ENCODE measurements around the gene SBK3.

SBK3 gene

GRCh38 chr19:55546011-55546410, 668 bp upstream of the SBK3 start:
- Histone ChIP-seq H3K9me3 (replicated peaks; ENCODE audit: insufficient read depth, low read length) (no peaks in the 10 kb centered on the region), H4K20me1 (ENCODE audit: insufficient read depth, low read length) (no peaks in the 10 kb centered on the region), H3K4me3 (ENCODE audit: low read length) (no peak overlapping the region), H3K27ac (ENCODE audit: low read length) (no peak overlapping the region), H3K79me2 (ENCODE audit: low read length) (no peaks in the 10 kb centered on the region), H3K9ac (ENCODE audit: low read length) (no peak overlapping the region), H3K4me1 (ENCODE audit: low read length) (no peaks in the 10 kb centered on the region), H3K36me3 (replicated peaks; ENCODE audit: insufficient read depth, low read length) (no peaks in the 10 kb centered on the region), H3K27me3 (replicated peaks; ENCODE audit: insufficient read depth, low read length) (peaks cover 89% of the 10 kb centered on the region), H3F3A (ENCODE audit: insufficient read depth, low read length) (no peaks in the 10 kb centered on the region), H3K9me2 (replicated peaks; ENCODE audit: insufficient read depth, low read length) (no peaks in the 10 kb centered on the region), H2AFZ (ENCODE audit: low read length) (no peak overlapping the region), H3K4me2 (ENCODE audit: low read depth, low read length) (no peak overlapping the region)
- no peak for DNase-seq
- TF ChIP-seq CTCF (IDR thresholded peaks at IDR 0.05; ENCODE audit: low read length), result no peak
- no peak for TF ChIP-seq EZH2phosphoT487 (IDR thresholded peaks at IDR 0.05; ENCODE audit: low read length)
- no peak for TF ChIP-seq EZH2 (optimal IDR thresholded peaks at IDR 0.05; ENCODE audit: low read depth, low read length)

GRCh38 chr19:55544776-55545439, 435 bp downstream of the SBK3 start:
- TF ChIP-seq EZH2 (optimal IDR thresholded peaks at IDR 0.05; ENCODE audit: low read depth, low read length), result no peak
- no peak for TF ChIP-seq CTCF (IDR thresholded peaks at IDR 0.05; ENCODE audit: low read length)
- no peak for TF ChIP-seq EZH2phosphoT487 (IDR thresholded peaks at IDR 0.05; ENCODE audit: low read length)
- H3K36me3 ChIP-seq (replicated peaks; ENCODE audit: insufficient read depth, low read length), result no peaks in the 10 kb centered on the region
- H3K4me3 ChIP-seq (ENCODE audit: low read length), result no peak overlapping the region
- no peaks in the 10 kb centered on the region for H3K4me1 ChIP-seq (ENCODE audit: low read length)
- H3K4me2 ChIP-seq (ENCODE audit: low read depth, low read length), result no peak overlapping the region
- H3K9me2 ChIP-seq (replicated peaks; ENCODE audit: insufficient read depth, low read length), result no peaks in the 10 kb centered on the region
- H3K79me2 ChIP-seq (ENCODE audit: low read length), result no peaks in the 10 kb centered on the region
- H3K27me3 ChIP-seq (replicated peaks; ENCODE audit: insufficient read depth, low read length), result peaks cover 86% of the 10 kb centered on the region
- H3F3A ChIP-seq (ENCODE audit: insufficient read depth, low read length), result no peaks in the 10 kb centered on the region
- no peaks in the 10 kb centered on the region for H4K20me1 ChIP-seq (ENCODE audit: insufficient read depth, low read length)
- H3K9ac ChIP-seq (ENCODE audit: low read length), result no peak overlapping the region
- H3K27ac ChIP-seq (ENCODE audit: low read length), result no peak overlapping the region
- no peaks in the 10 kb centered on the region for H3K9me3 ChIP-seq (replicated peaks; ENCODE audit: insufficient read depth, low read length)
- H2AFZ ChIP-seq (ENCODE audit: low read length), result no peak overlapping the region
- DNase-seq, result no peak

DNA sequence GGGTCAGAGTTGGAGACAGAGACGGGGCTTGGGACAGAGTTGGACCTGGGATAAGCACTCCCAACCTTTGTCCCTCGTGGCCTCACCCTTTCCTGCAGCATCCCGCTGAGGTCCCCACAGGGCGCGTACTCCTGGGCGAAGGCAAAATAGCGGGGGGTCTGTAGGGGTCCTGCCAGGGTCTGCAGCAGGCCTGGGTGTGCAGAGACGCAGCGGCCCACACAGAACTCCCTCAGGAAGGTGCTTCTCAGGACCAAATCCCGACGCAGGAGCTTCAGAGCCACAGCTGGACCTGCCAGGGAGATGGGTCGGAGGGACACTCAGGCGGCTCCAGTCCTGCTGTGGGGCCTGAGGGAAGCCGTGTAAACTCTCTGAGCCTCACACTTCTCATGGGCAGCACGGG, 1.3 kb downstream of the SBK3 start:
- Histone ChIP-seq H3K27ac (ENCODE audit: low read length) (no peak overlapping the region), H3K4me2 (ENCODE audit: low read depth, low read length) (no peak overlapping the region), H4K20me1 (ENCODE audit: insufficient read depth, low read length) (no peaks in the 10 kb centered on the region), H3K9me2 (replicated peaks; ENCODE audit: insufficient read depth, low read length) (no peaks in the 10 kb centered on the region), H3K79me2 (ENCODE audit: low read length) (no peaks in the 10 kb centered on the region), H3K27me3 (replicated peaks; ENCODE audit: insufficient read depth, low read length) (peaks cover 86% of the 10 kb centered on the region), H3K9ac (ENCODE audit: low read length) (no peak overlapping the region), H2AFZ (ENCODE audit: low read length) (no peak overlapping the region), H3K36me3 (replicated peaks; ENCODE audit: insufficient read depth, low read length) (no peaks in the 10 kb centered on the region), H3K4me1 (ENCODE audit: low read length) (no peaks in the 10 kb centered on the region), H3K4me3 (ENCODE audit: low read length) (no peak overlapping the region), H3F3A (ENCODE audit: insufficient read depth, low read length) (no peaks in the 10 kb centered on the region), H3K9me3 (replicated peaks; ENCODE audit: insufficient read depth, low read length) (no peaks in the 10 kb centered on the region)
- no peak for DNase-seq
- TF ChIP-seq EZH2phosphoT487 (IDR thresholded peaks at IDR 0.05; ENCODE audit: low read length) (no peak), EZH2 (optimal IDR thresholded peaks at IDR 0.05; ENCODE audit: low read depth, low read length) (no peak), CTCF (IDR thresholded peaks at IDR 0.05; ENCODE audit: low read length) (no peak)
